K562 (cell line): Measurements from ENCODE around the gene PAIP2. TPM values are rescaled to one million over a fixed set of nuclear protein-coding genes. Genes with fewer than 3 reads are reported as not detected.
A peak's percentile ranks its signal among the peaks of the same experiment; 100 is the strongest.

ENCODE experiments used
- ATAC-seq: fragments of 200-7000 bp; cut with Tn5 transposase; 3 replicates; pipeline ENCODE4 v1.9.1; 2020; ENCODE audit warnings: moderate library complexity
- BruUV-seq: library from RNA; stranded (reverse); fragments of 400-500 nt; replicated peaks from 2 replicates; lab custom pipeline; 2021; lab: Mats Ljungman, UMichigan
- CTCF ChIA-PET: fragments of 300-600 bp; formaldehyde crosslinking; extraction: SDS; loops from one replicate; lab custom pipeline; 2021; ENCODE audit warnings: low intra/inter-chr PET ratio; lab: Yijun Ruan, JAX
- POLR2A ChIA-PET: fragments of 300-600, 350-650 bp; sonication (Branson Sonifier 250); formaldehyde crosslinking; extraction: SDS; loops from one replicate; lab custom pipeline; 2021; ENCODE audit warnings: antibody characterized with exemption, inconsistent platforms; lab: Yijun Ruan, JAX
- DNase-seq, 4 experiments: peaks; one replicate each; pipeline versions ENCODE4 v3.0.0 to v3.0.0-alpha.2; 2011 to 2018; ENCODE audit warnings: low spot score in 3 of 4, mixed read lengths in 3 of 4; ENCODE audit errors: extremely low read depth in 1 of 4
- FAIRE-seq: peaks from 2 replicates; lab custom pipeline; 2011; peaks lifted over from hg19 to GRCh38; lab: Jason Lieb, UNC
- H2AFZ ChIP-seq: 2 replicates; pipeline ENCODE4 v1.6.0; 2011; ENCODE audit warnings: low read depth, low read length, control low read depth, inconsistent platforms
- H3K27ac ChIP-seq: fragments of 200-600 bp; 3 replicates; pipeline ENCODE4 v1.8.0; 2011; ENCODE audit warnings: low read depth, mild to moderate bottlenecking, control low read depth, inconsistent platforms, low read length, moderate library complexity, mixed read lengths; ENCODE audit errors: extremely low read depth
- H3K27me3 ChIP-seq, 2 experiments: fragments of 300-600 bp in 1 of 2; 2 replicates in 1 of 2; 3 replicates in 1 of 2; pipeline versions ENCODE4 v1.6.0 to v1.8.0; 2011; ENCODE audit warnings: inconsistent platforms in 2 of 2, low read length in 2 of 2, mild to moderate bottlenecking in 1 of 2, mixed read lengths in 1 of 2, moderate library complexity in 1 of 2; ENCODE audit not compliant: control insufficient read depth in 2 of 2, insufficient read depth in 2 of 2
- H3K36me3 ChIP-seq: fragments of 300-600 bp; 3 replicates; pipeline ENCODE4 v1.8.0; 2011; ENCODE audit warnings: mild to moderate bottlenecking, low read length, inconsistent platforms; ENCODE audit not compliant: control insufficient read depth, insufficient read depth
- H3K4me1 ChIP-seq, 2 experiments: fragments of 200-600 bp in 1 of 2; replicated peaks in 1 of 2; 2 replicates in 1 of 2; 3 replicates in 1 of 2; pipeline versions ENCODE4 v1.5.1 to v1.8.0; 2011; ENCODE audit warnings: inconsistent platforms in 2 of 2, low read length in 2 of 2, mild to moderate bottlenecking in 1 of 2, mixed read lengths in 1 of 2, moderate library complexity in 1 of 2; ENCODE audit not compliant: control insufficient read depth in 2 of 2, insufficient read depth in 2 of 2
- H3K4me2 ChIP-seq: 2 replicates; pipeline ENCODE4 v1.6.1; 2011; ENCODE audit warnings: low read length, control low read depth, inconsistent platforms, mixed read lengths; ENCODE audit not compliant: insufficient read depth
- H3K4me3 ChIP-seq: fragments of 200-600 bp; sonication (generic), shearing (Covaris generic); 2 replicates; pipeline ENCODE4 v1.5.1; 2016; ENCODE audit warnings: control low read depth, inconsistent platforms
- H3K79me2 ChIP-seq: fragments of 200-600 bp; 3 replicates; pipeline ENCODE4 v1.8.0; 2011; ENCODE audit warnings: low read length, inconsistent platforms; ENCODE audit not compliant: control insufficient read depth, insufficient read depth
- H3K9ac ChIP-seq, 2 experiments: 2 replicates each; pipeline versions ENCODE4 v1.6.0 to v1.6.1; 2011; ENCODE audit warnings: low read depth in 2 of 2, low read length in 2 of 2, control low read depth in 1 of 2, inconsistent platforms in 1 of 2, mild to moderate bottlenecking in 1 of 2, mixed read lengths in 1 of 2; ENCODE audit not compliant: insufficient read depth in 1 of 2
- H3K9me1 ChIP-seq: one replicate; pipeline ENCODE4 v1.6.0; 2011; ENCODE audit warnings: inconsistent platforms, mild to moderate bottlenecking, low read length, moderate library complexity; ENCODE audit not compliant: control insufficient read depth, insufficient read depth
- H3K9me3 ChIP-seq: replicated peaks from 2 replicates; pipeline ENCODE4 v1.5.1; 2011; ENCODE audit warnings: low read depth, low read length, inconsistent platforms; ENCODE audit not compliant: control insufficient read depth, insufficient read depth
- H4K20me1 ChIP-seq: replicated peaks from 2 replicates; pipeline ENCODE4 v1.6.1; 2011; ENCODE audit warnings: low read length, inconsistent platforms, mixed read lengths; ENCODE audit not compliant: control insufficient read depth, insufficient read depth
- FOS ChIP-seq: IDR thresholded peaks from 3 replicates; pipeline ENCODE4 v1.6.1; 2011; ENCODE audit not compliant: insufficient read length; ENCODE audit errors: extremely low read depth
- GATA2 ChIP-seq: sonication (generic); formaldehyde crosslinking; IDR thresholded peaks from 2 replicates; pipeline ENCODE4 v1.4.0; 2020; ENCODE audit warnings: mild to moderate bottlenecking, missing genetic modification reagents
- MTF1 ChIP-seq: fragments of 250-450 bp; sonication (Bioruptor Pico); IDR thresholded peaks from 2 replicates; pipeline ENCODE4 v1.9.0; 2021; ENCODE audit warnings: moderate library complexity, mild to moderate bottlenecking, inconsistent platforms, borderline replicate concordance
- RBBP5 ChIP-seq: fragments of 200-600 bp; sonication (generic); IDR thresholded peaks from 2 replicates; pipeline ENCODE4 v1.6.1; 2012; ENCODE audit warnings: borderline replicate concordance, mild to moderate bottlenecking, low read length, control low read depth, inconsistent platforms; ENCODE audit not compliant: insufficient read depth, poor library complexity, severe bottlenecking
- SAP30 ChIP-seq: fragments of 200-600 bp; sonication (generic); IDR thresholded peaks from 2 replicates; pipeline ENCODE4 v1.6.1; 2012; ENCODE audit warnings: borderline replicate concordance, low read depth, mild to moderate bottlenecking, moderate library complexity, low read length, control low read depth, inconsistent platforms; ENCODE audit not compliant: insufficient read depth, poor library complexity, severe bottlenecking
- TAF9B ChIP-seq: fragments of 450-650 bp; IDR thresholded peaks from 2 replicates; pipeline ENCODE4 v1.6.1; 2018; ENCODE audit warnings: mild to moderate bottlenecking; ENCODE audit not compliant: partially characterized antibody
- TAL1 ChIP-seq: fragments of 450-650 bp; IDR thresholded peaks from 2 replicates; pipeline ENCODE4 v1.6.1; 2016; ENCODE audit warnings: mild to moderate bottlenecking
- ZNF75A ChIP-seq: fragments of 450-650 bp; formaldehyde crosslinking; IDR thresholded peaks from 2 replicates; pipeline ENCODE4 v1.4.0; 2020; ENCODE audit warnings: mild to moderate bottlenecking
- WGBS: fragments of 100-300 bp; shearing (Covaris generic); methylation state at CpG from one replicate; pipeline ENCODE4 v1.1.6; 2016; ENCODE audit warnings: low coverage, mixed read lengths; ENCODE audit not compliant: insufficient coverage; ENCODE audit errors: missing lambda C conversion rate; 5-methylcytosine and 5-hydroxymethylcytosine counted together
- in situ Hi-C: fragments of 300-500 bp; cut with MboI; formaldehyde crosslinking; loops from 4 replicates; pipeline ENCODE4 v1.15.0; 2018; ENCODE audit warnings: inconsistent platforms, mixed read lengths
- intact Hi-C: fragments of 100-400 bp; cut with micrococcal nuclease; formaldehyde crosslinking; loops from 2 replicates; pipeline ENCODE4 v1.14.2; 2022
- polyA plus RNA-seq, 8 experiments: library from polyadenylated mRNA; depleted of rRNA in 4 of 8; stranded (reverse) in 5 of 8; unstranded in 3 of 8; fragments of >200 nt; fragmentation: Nextera tagmentation in 2 of 8; fragmentation: Illumina TruSeq in 1 of 8; extraction: Ambion mirVana in 2 of 8; extraction: Trizol in 1 of 8; gene quantifications; 2 replicates each; pipeline versions ENCODE4 v1.2.1 to v1.2.3, GENCODE V29; 2011 to 2014; ENCODE audit warnings: inconsistent platforms in 1 of 8, missing spikeins in 1 of 8
- total RNA-seq, 7 experiments: library from RNA; depleted of rRNA in 6 of 7; stranded (reverse); fragments of >200 nt in 6 of 7; fragmentation: Illumina TruSeq in 2 of 7; extraction: Trizol in 2 of 7; gene quantifications; 2 replicates each; pipeline versions ENCODE4 v1.2.1 to v1.2.3, GENCODE V29; 2011 to 2021; ENCODE audit warnings: low replicate concordance in 1 of 7
- TF ChIP-seq, protein P1 (sequence below): IDR thresholded peaks from 3 replicates; pipeline ENCODE4 v1.6.1; 2011; ENCODE audit warnings: borderline replicate concordance, mild to moderate bottlenecking; ENCODE audit not compliant: insufficient read length, insufficient read depth
- TF ChIP-seq, protein P2 (sequence below): fragments of 450-650 bp; IDR thresholded peaks from 2 replicates; pipeline ENCODE4 v1.6.1; 2016; ENCODE audit warnings: borderline replicate concordance
- TF ChIP-seq, protein P3 (sequence below), 2 experiments: fragments of 250-450 bp in 1 of 2; fragments of 450-650 bp in 1 of 2; sonication (Bioruptor Pico) in 1 of 2; IDR thresholded peaks; 2 replicates each; pipeline versions ENCODE4 v1.6.1 to v1.8.0; 2016 to 2021; ENCODE audit warnings: mild to moderate bottlenecking in 2 of 2, moderate library complexity in 2 of 2, missing compliant biosample characterization in 1 of 2, missing genetic modification characterization in 1 of 2
- TF ChIP-seq, protein P4 (sequence below): fragments of 450-650 bp; IDR thresholded peaks from 2 replicates; pipeline ENCODE4 v1.6.1; 2014; ENCODE audit warnings: low read depth, mild to moderate bottlenecking, moderate library complexity, borderline replicate concordance
- TF ChIP-seq, protein P5 (sequence below): fragments of 450-650 bp; IDR thresholded peaks from 2 replicates; pipeline ENCODE4 v1.6.1; 2017; ENCODE audit warnings: antibody characterized with exemption

The PAIP2 gene
- total and polyA plus RNA-seq, 9 of the 15 experiments (the other 6 are each of a cell fraction or from before 2014, with no cell fraction given): 78.3 to 187 (median 128) TPM

DNA sequence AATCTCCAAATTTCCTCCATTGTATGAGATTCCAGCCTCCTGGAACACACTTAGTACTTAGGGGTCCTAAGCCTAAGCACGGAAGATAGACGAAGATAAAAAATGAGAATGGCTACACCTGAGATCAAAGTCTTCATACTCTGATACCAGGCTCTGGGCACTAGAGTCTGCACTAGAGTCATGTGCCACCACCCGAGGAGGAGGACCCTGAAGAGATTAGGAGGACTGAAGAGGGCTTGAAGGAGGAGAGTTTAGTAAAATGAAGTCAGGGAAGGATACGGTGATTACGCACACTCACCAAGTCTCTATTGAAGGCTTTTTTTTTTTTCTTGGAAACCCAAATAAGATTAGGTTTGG, 62.8 kb downstream of the PAIP2 start:
- H4K20me1 ChIP-seq: no peaks in the 10 kb centered on the region
- ChIA-PET CTCF (no interaction called here), POLR2A (interaction anchor here (0.6 to 1.6 kb wide), 5 partner anchors 10 to 370 kb away, joined by 3 to 5 read pairs (median 3); no protein-coding TSS in a partner anchor)
- H3K79me2 ChIP-seq: no peaks in the 10 kb centered on the region
- peak overlapping the region; percentile 99 for H3K4me2 ChIP-seq
- in situ Hi-C loops (no loop called here), intact Hi-C loops (loop anchor here (5.0 kb wide), 1 partner anchor 62 kb away; the partner anchor contains the start of gene PAIP2)
- H3K9me3 ChIP-seq: no peaks in the 10 kb centered on the region
- H3K27ac ChIP-seq: peak overlapping the region; percentile 90
- peaks cover 11 to 15% of the 10 kb centered on the region in 2 experiments; a peak in 4 of 5 replicates for H3K4me1 ChIP-seq
- 50% methylated on average over 5 of the region's 5 CpGs for WGBS
- H3K9me1 ChIP-seq: no peaks in the 10 kb centered on the region
- peak overlapping the region; percentile 50 for H3K4me3 ChIP-seq
- ATAC-seq (no peak), DNase-seq (no peak), FAIRE-seq (no peak)
- no TSS peak for BruUV-seq
- H3K9ac ChIP-seq: peak overlapping the region; percentile 73 to 88
- H3K27me3 ChIP-seq: no peaks in the 10 kb centered on the region
- H3K36me3 ChIP-seq: 0 out of 3 replicates have a peak, but pooled peaks cover 2% of the 10 kb centered on the region
- peak overlapping the region; percentile 97 for H2AFZ ChIP-seq
- TF ChIP-seq MTF1 (CRISPR knock-in tag) (no peak), FOS (no peak), GATA2 (CRISPR knock-in tag) (peak; percentile 16; the same call in 1 of the 2 replicates), TAL1 (no peak), ZNF75A (no peak), RBBP5 (no peak), SAP30 (no peak), TAF9B (no peak)
- TF ChIP-seq, protein P1, sequence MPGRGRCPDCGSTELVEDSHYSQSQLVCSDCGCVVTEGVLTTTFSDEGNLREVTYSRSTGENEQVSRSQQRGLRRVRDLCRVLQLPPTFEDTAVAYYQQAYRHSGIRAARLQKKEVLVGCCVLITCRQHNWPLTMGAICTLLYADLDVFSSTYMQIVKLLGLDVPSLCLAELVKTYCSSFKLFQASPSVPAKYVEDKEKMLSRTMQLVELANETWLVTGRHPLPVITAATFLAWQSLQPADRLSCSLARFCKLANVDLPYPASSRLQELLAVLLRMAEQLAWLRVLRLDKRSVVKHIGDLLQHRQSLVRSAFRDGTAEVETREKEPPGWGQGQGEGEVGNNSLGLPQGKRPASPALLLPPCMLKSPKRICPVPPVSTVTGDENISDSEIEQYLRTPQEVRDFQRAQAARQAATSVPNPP: no peak
- TF ChIP-seq, protein P2, sequence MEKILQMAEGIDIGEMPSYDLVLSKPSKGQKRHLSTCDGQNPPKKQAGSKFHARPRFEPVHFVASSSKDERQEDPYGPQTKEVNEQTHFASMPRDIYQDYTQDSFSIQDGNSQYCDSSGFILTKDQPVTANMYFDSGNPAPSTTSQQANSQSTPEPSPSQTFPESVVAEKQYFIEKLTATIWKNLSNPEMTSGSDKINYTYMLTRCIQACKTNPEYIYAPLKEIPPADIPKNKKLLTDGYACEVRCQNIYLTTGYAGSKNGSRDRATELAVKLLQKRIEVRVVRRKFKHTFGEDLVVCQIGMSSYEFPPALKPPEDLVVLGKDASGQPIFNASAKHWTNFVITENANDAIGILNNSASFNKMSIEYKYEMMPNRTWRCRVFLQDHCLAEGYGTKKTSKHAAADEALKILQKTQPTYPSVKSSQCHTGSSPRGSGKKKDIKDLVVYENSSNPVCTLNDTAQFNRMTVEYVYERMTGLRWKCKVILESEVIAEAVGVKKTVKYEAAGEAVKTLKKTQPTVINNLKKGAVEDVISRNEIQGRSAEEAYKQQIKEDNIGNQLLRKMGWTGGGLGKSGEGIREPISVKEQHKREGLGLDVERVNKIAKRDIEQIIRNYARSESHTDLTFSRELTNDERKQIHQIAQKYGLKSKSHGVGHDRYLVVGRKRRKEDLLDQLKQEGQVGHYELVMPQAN: no peak
- TF ChIP-seq, protein P3, sequence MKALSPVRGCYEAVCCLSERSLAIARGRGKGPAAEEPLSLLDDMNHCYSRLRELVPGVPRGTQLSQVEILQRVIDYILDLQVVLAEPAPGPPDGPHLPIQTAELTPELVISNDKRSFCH (CRISPR knock-in tag; IDR thresholded peaks at IDR 0.05): no peak
- TF ChIP-seq, protein P3 (tag; IDR thresholded peaks at IDR 0.05): no peak
- TF ChIP-seq, protein P4, sequence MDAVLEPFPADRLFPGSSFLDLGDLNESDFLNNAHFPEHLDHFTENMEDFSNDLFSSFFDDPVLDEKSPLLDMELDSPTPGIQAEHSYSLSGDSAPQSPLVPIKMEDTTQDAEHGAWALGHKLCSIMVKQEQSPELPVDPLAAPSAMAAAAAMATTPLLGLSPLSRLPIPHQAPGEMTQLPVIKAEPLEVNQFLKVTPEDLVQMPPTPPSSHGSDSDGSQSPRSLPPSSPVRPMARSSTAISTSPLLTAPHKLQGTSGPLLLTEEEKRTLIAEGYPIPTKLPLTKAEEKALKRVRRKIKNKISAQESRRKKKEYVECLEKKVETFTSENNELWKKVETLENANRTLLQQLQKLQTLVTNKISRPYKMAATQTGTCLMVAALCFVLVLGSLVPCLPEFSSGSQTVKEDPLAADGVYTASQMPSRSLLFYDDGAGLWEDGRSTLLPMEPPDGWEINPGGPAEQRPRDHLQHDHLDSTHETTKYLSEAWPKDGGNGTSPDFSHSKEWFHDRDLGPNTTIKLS: no peak
- TF ChIP-seq, protein P5, sequence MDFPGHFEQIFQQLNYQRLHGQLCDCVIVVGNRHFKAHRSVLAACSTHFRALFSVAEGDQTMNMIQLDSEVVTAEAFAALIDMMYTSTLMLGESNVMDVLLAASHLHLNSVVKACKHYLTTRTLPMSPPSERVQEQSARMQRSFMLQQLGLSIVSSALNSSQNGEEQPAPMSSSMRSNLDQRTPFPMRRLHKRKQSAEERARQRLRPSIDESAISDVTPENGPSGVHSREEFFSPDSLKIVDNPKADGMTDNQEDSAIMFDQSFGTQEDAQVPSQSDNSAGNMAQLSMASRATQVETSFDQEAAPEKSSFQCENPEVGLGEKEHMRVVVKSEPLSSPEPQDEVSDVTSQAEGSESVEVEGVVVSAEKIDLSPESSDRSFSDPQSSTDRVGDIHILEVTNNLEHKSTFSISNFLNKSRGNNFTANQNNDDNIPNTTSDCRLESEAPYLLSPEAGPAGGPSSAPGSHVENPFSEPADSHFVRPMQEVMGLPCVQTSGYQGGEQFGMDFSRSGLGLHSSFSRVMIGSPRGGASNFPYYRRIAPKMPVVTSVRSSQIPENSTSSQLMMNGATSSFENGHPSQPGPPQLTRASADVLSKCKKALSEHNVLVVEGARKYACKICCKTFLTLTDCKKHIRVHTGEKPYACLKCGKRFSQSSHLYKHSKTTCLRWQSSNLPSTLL: no peak
